Fibroblast of skin of back (primary cell): ENCODE results near the gene C20orf144.

ENCODE experiments used
- DNase-seq: peaks from one replicate; pipeline ENCODE4 v3.0.0-alpha.2; 2013

C20orf144 gene

DNA sequence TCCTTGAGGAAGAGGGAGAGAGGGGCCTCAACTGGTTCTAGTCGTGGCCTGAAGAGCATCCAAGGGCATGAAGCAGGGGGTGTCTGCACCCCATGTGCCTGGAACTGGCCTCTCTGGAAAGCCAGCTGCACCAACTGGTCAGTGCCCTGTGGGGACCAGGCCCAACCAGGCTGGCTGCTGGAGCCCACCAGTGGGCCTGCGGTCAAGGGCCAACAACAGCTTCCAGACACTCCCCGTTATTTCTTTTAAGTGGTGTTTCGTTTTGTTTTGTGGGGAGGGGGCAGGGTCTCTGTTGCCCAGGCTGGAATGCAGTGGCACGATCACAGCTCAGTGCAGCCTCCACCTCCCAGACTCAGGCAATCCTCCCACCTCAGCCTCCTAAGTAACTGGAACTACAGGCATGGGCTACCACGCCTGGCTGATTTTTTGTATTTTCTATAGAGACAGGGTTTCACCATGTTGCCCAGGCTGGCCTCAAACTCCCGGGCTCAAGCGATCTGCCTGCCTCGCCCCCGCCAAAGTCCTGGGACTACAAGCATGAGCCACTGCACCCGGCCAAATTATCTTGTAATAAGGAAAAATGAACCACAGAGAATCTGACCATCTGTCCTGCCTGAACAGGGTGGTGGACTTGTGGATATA is 11.9 kb upstream of the C20orf144 start:
- DNase-seq, result no peak

DNA sequence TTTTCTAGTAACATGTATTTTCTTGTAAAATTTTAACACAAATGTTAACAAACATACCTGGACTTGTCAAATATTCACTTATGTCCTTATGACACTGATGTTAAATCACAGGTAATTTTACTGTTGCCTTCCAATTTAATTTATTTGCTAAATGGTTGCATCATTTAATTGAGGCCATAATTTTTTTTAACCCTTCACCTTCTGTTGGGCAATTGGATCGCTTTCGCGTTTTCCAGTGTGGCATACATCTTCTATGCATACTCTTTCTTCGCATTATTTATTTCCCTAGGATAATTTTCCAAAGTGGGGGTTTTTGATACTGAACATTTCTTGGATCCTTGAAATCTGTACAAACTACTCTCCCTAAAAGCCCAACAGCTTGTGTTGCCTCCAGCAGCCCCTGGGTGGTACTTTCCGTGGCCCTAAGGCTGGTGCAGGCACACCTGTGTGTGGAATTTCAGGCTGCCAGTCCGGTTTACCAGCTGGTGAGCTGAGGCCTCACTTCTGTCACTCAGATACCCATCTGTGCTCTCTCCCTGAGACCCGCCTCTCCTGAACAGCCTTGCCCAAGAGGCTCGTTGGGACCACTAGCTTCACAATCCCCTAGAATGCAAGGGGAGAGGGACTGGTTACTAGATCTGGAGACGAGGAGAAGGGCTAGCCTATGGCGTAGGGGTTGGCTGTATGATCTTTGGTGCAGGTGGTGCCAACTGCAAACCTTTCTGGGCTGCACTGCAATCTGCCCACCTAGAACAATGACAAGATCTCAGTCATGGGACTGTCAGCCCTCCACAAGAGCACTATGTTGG is 11.2 kb upstream of the C20orf144 start:
- no peak for DNase-seq

DNA sequence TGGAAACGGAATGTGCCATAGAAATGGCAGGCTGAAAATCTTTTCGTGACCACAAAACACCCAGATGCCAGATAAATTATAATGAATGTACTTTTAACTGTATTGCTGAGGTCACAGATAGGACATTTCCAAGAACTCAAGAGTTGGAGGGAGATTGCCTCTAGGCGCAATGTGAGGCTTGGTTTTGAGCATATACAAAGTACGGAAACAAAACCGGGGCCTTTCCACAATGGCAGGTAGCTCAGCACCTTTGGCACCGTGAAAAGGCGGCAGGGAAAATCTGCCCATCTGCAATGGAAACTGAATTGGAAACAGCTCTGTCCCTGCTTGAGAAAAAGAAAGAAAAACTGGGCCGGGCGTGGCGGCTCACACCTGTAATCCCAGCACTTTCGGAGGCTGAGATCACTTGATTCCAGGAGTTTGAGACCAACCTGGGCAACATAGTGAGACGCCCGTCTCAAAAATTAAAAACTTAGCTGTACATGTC is 10.5 kb upstream of the C20orf144 start:
- no peak for DNase-seq

DNA sequence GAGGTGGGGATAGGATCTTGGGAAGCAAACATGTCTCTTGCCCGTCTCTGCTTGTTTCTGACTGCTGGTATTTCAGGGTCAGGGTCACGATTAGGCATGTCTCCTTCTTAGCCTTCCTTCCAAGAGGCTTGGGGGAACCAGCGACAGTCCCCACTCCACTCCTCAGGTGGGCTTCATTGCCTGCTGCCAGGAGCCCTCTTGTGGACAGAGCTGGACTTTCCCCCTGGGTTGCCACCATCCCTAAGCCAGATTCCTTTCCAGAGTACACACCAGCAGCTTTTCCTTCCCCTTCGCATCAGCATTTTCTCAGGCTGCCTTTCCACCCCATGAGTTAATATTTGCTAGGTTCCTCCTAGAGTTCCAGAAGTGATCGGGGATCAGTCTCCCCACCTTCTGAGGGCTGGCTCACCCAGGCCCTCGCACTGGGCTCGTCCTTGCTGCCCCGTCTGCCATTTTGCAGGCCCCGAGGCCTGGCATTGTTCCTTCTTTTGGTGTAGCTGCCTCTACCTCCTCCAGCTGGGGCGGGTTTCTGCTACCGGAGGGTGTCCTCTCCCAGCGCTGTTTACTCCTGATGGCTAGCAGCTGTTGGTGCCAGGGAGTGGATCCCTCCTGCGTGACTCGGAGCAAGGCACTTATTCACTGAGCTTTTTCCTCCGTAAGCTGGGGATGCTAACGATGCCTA is 8.8 kb upstream of the C20orf144 start:
- peak; percentile 61 for DNase-seq

DNA sequence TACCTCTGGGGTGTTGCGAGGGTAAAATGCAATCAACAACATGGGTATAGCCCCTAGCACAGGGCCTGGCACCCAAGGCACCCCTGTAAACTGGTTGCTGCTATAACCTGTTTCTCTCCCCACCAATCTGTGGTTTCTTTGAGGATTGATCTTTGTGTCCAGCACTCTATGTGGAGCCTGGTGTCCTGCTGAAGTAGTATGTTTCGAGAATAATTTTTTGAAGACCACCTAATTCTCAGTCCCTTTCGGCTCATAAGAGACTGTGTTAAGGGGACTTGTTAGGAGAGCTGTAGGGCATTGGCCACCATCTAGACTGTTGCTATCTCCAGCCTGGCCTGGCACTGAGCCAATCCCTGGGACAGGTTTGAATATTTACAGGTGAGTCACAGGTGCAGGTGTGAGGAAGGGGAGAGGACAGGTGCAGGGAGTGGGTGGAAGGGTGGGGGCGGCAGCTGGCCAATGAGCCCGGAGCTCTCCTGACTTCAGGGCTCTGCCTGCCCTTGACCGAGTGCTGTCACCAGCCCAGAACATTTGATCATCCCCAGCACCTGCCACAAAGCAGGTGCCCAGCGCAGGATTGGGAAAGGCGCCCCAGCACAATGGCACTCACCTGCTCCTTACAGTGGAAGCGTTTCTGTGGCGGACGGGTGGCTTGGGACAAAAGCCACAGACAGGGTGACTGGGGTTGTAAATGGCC is 8.1 kb upstream of the C20orf144 start:
- no peak for DNase-seq

DNA sequence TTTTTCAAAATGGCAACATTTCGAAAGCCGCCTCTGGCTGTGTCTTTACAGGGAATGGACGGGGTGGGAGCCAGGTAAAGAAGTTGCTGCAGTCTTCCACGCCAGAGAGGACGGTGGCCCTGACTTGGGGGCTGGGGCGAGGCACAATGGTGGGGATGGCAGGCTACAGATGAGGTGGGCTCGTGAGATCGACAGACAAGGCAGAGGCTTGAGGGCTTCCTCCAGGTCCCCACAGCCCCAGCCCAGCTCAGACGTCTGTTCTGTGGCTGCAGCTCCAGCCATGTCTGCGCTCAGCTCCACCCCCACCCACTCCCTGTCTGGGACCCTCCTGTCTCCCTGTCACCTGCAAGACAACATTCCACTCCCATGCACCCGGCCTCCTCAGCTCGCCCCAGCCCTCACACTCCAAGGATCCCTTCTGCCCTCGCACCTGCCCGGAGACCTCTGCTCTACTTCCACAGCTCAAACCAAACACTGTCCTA is 7.4 kb upstream of the C20orf144 start:
- no peak for DNase-seq

DNA sequence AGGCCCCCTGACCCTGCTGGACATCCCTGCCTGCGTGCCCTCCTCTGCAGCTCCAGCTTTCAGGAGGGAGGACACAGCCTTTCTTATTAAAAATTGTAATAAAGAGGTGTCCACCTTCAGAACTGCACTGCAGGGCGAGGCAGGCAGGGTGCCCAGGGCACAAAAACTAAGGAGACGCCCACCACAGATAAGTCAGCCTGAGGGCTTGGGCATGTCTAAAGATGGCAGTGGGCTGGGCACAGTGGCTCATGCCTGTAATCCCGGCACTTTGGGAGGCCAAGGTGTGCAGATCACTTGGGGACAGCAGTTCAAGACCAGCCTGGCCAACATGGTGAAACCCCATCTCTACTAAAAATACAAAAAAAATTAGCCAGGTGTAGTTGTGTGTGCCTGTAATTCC is 7.0 kb upstream of the C20orf144 start:
- no peak for DNase-seq

DNA sequence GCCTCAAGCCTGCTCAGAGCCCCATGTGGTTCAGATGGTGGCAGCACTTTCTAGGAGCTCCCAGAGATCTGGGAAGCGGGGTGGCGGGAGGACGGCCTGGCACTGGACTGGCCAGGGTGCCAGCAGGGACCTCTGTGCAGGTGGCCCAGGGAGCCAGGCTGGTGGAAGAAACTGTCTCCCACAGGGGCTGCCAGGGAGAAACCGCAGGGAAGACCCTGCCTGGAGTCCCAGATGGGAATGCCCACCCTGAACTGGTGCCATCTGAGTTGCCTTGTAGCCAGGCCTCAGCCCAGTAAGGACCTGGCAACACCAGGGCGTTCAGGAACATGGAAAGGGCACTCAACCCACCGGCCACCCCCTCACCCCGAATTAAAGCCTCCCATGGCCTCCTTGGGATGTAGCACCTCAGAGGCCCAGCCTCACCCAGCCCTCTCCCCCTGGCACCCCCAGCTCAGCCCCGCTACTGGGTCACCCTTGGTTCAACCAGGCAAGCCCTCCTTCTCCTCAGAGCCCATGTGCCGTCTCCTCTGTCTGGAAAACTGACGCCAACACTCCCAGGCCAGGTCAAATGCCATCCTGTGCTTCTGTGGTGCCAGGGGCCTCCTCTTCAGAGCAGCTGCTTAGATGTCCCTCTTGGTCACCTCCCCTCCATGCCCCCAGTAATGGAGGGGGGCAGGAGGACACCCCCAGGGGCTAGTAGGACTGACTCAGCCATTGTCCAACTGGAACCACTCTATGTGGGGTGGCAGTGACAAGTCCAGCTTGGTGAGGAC is 5.9 kb upstream of the C20orf144 start:
- DNase-seq, result no peak

DNA sequence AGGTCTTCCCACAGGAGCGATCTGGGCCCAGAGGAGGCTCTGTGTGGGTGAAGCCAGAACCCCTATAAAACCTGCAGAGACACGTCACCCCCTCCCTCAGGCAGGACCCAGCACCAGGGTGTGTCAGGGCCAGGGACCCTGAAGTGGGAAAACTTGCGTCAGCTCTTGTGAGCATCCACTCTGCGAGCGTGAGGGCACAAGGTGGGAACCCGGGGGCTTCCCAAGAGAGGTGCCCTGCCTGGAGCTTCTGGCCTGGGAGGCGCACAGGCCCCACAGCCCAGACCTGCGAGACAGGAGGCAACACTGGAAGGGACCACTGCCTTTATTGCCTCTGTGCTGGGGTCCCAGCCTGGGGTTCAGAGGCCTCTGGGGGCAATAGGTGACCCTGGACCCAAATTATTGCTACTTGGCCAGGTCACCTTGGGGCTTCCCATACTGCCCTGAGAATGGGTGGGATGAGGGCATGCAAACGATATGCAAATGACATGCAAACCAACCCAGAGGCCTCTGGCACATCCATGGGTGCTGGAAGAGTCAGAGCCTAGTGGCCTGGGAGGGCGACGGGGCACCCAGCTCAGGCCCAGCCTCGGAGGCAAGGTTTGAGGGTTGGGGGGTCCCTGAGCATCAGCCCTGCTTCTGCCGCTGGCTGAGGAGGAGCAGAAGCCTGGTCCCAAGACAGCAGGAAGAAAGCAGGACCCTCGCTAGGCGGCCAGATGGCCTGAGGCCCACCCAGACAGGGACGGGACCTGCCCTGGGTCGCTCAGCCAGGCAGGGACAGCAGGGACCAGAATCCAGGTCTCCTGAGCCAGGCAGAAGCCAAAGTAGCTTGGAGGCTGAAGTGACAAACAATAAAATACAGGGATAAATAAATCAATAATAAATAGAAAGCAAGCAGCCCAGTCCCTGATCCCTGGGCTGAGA is 5.1 kb upstream of the C20orf144 start:
- no peak for DNase-seq

DNA sequence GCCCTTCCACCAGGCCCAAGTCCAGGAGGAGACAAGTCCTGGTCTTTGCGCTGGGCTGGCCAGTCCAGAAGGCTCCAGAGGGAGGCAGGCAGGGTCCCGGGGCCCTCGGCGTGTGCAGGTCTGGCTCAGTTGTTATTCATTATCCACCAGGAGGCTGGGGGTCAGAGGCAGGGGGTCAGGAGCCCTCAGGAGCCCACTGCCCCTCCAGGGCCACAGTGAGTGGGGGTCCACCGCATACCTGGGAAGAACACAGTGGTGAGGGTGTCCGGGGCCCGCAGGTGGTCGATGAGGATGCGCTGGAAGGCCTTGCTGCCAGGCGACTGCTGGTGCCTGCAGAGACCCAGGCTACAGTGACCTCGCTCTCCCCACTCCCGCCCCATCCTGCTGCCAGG is 4.4 kb upstream of the C20orf144 start:
- DNase-seq, result no peak

DNA sequence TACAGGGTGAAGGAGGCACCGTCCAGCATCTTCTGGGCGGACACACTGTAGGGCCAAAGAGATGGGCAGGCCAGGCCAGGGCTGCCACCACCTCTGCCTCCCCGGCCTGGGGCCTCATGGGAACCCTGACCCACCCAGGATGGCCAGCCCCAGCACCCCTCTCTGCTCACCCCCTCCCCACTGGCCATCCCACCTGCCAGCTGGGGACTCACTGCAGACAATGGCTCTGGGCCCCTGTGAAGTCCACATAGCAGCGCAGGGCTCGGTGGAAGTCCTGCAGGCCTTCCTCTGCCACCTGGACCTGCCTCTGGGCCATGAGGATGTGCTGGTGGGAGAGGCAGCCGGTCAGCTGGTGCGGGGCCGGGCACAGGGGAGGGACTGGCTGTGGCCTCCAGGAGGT is 3.6 kb upstream of the C20orf144 start:
- DNase-seq, result no peak

DNA sequence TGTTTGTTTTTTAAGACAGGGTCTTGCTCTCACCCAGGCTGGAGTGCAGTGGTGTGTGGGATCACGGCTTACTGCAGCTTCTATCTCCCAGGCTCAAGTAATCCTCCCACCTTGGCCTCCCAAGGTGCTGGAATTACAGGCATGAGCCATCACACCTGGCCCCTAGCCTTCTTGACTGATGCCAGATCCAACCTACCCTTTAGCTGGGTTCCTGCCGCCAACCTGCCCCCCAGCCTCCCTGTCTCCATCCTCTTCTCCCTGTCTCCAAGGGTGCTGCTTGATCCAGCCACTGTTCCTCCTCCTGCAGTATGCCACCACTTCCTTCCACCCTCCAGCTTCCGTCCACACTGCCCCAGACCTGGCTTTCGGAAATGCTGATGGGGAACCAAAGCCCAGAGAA is 3.2 kb upstream of the C20orf144 start:
- DNase-seq, result no peak

DNA sequence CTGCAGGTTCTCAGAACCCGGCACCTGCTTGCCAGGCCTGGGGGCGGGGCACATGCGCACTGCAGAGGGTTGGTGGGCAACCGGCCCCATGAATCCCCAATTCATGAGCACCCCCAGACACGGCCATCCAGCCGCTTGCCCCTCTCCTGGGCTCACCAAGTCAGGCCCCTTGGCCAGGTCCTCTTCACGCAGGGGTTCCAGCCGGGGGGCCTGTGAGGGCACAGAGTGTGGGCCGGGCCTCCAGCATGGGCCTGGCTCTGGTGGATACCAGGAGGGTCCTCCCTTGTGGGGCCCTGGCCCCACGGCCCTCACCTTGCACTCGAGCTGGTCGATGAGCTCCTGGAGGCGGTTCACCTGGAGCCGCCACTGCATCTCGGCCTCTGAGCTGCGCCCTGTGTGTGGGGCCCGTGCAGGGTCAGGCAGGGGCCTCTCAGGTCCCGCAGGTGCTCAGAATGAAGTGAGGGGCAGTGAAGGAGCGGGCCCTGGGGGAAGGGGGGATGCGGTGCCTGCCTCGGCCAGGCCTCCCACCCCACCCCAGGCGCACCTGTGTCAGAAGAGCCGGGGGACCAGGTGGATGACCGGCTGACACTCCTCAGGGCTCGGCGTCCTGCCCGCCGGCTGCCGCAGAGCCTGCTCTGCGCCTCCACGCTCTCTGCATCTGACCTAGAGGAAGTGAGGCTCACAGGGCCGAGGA is 2.6 kb upstream of the C20orf144 start:
- no peak for DNase-seq

DNA sequence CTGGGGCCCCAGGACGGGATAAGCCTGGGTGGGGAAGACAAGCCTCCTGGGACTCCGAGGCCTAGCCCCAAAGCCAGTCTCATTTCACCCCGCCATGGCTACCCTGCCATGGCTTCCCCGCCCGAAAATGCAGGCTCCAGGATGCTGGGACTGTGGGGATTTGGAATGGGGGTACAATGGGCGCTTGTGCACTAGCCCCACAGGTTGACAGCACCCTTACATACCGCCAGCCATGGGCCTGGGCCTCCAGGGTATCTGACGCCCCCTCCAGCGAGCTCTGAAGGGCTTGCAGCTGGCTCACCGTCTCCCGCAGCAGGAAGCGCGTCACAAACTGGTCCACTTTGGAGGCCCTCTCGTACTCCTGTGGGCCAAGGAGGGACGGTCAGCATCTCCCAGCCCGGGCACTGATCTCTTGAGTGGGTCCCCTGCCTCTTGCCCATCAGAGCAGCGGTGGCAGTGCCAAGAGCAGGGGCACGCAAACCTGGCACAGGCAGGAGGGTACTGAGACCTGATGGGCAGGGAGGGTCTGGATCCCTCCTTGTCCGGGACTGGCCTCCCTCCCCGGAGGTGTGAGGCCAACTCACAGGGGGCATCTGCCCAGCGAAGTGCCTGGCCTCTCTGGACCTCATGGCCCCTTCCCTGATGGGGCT is 2.0 kb upstream of the C20orf144 start:
- no peak for DNase-seq

DNA sequence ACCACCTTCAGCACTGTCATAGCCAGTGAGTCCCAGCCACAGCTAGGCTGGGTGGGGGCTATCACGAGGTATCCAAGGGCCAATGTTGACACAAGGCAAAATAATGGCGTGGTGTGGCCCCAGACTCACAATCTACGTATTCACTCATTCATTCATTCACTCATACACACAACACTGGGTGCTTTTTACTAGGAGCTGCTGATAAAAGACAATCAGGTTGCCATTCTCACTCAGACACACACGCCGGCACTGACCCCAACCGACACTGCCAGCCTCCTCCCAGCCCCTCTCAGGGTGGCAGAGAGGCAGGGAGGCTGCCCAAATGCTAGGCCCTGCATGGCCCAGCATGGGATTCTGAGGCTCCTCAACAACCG is 1.5 kb upstream of the C20orf144 start:
- no peak for DNase-seq

DNA sequence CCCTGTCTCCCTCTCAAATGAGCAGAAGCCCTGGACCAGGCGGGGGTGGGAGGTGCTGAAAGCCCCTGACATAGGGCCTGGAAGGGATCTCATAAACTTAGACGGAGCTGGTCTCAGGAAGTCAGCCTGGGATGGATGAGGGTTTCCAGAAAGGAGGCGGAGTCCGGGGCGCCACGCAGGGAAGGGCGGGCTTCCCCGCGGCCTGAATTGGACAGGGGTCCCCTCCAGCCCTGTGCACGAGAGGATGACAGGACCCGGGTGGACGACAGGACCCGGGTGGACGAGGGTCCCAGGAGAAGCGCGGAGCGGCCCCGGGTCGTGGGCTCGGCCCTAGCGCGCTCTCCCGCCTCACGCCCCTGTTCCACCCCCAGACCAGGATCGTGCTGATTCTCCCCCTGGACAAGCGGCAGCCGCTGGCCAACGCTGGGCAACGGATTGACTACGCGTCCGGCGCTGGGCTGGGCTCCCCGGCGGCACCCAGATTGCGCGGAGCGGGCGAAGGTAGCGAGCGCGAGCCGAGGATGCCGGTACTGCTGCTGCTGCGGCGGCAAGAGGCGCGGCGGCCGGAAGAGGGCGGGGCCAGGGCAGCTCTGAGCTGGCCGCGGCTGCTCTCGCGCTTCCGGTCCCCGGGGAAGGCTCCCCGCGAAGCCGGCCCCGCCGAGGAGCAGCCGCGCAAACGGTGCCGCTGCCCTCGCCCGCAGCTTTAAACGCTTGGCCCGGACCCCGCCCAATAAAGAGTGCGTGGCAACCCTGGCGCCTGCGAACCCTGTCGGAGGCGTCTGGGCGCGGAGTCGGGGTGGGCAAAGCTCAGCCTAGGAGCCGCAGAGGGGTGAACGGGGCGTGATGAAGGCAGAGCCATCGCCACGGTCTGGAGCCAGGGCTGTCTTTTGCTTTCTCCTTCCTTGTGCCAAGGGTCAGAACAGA is 1.3 kb downstream of the C20orf144 start:
- peak; percentile 77 for DNase-seq

DNA sequence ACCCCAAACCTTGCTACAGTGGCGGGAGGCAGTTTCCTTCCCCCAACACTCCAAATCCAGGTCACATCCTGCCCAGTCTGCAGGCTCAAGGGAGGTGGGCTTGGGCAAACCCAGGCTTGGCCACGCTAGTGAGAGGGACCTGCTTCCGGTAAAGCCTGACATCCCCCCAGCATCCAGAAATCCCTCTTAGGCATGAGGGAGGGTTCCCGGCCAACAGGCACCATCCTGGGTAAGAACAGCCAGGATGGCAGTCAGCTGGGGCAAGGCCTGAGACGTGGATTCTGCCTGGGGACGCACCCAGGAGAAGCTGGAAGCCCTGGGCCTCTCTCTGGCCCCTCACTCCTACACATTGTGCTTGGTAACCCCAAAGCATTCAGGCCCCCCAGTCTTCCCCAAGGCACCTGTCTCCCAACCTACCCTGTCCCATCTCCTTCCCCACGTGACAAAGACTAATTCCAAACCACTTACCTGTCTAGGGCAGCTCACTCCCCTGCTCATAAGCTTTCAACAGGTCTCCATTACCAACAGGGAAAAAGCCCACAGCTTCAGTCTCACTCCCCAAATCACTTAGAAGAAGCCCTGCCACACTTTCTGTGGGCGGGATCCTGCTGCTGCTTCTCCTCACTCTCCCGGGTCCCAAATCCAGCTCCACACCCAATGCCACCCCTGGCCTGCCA is 2.1 kb downstream of the C20orf144 start:
- DNase-seq, result no peak

DNA sequence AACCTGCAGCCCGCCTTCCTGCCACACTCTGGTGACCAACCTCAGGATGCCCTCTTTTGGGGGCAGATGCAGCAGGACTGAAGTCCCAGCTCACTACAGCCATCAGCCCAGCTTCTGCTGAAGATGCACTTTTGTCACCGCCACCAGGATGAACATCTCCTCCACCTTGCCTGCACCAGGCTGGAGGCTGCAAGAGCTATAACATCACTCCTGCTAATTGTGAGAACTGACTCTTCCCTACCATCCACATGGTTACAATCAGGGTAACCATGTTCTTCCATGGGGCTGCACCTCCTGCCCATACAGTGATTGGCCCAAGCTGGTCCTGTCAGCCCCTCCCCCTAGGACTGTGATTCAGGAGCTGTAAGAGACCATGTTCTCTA is 2.6 kb downstream of the C20orf144 start:
- DNase-seq, result no peak
